ENCODE data around the gene IFRD1. TPM values are rescaled to one million over a fixed set of nuclear protein-coding genes. Genes with fewer than 3 reads are reported as not detected.

Gene IFRD1
- total and polyA plus RNA-seq, 2 donors (not counting 3 experiments of a cell fraction or from before 2014, with no cell fraction given) = 16.8 to 43.3 TPM

DNA sequence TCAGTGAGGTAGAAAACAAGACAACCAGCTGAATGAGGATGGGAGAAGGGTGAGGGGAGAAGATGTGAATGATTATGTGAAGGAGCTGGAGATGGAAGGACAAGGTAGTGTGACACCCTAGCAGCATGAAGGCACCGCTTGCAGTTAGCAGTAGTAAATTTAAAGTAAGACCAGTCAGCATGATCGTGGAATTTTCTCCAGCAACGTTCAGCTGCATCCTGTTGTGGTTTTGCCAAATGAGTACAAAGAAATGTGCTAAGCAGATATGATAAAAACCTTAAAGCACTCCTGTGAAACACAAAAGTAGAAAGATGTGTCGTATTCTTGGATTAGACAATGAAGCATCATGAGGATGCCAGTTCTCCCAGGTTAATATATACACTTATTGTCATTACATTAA, 34.1 kb upstream of the IFRD1 start:
- DNase-seq (ENCODE audit: low read depth, low spot score) = peak; percentile 68

More for the DNA sequence above, 34.1 kb upstream of the IFRD1 start:
- ChIA-PET POLR2A (interaction anchor here (1.5 kb wide), 1 partner anchor 34 kb away, joined by 5 read pairs; the partner anchor contains the start of gene IFRD1), CTCF (interaction anchor here (0.7 to 1.5 kb wide), 8 partner anchors 11 to 561 kb away, joined by 3 to 5 read pairs (median 3); partner anchors contain the start of gene DOCK4)
- Histone ChIP-seq H2AFZ (ENCODE audit: low read depth, low read length) (peak overlapping the region; percentile 47), H3K4me3 (replicated peaks in 1 of 3; ENCODE audit: insufficient read depth in 1 of 3, low read depth in 1 of 3, low read length in 3 of 3) (no peak overlapping the region), H3K9me1 (replicated peaks; ENCODE audit: control insufficient read depth, extremely low read depth, insufficient read depth, low read length) (no peaks in the 10 kb centered on the region), H3K79me2 (ENCODE audit: control insufficient read depth, insufficient read depth, low read length) (no peaks in the 10 kb centered on the region), H3K9ac (replicated peaks; ENCODE audit: extremely low read depth, insufficient read depth, low read length) (no peak overlapping the region), H3K4me2 (ENCODE audit: insufficient read depth, low read length) (no peak overlapping the region), H3K27ac (ENCODE audit: insufficient read depth, low read depth, low read length) (no peak overlapping the region), H3K27me3 (ENCODE audit: control insufficient read depth in 2 of 2, insufficient read depth in 2 of 2, low read length in 2 of 2) (no peaks in the 10 kb centered on the region), H4K20me1 (replicated peaks; ENCODE audit: control insufficient read depth, extremely low read depth, insufficient read depth, low read length) (no peaks in the 10 kb centered on the region), H3K9me3 (replicated peaks; ENCODE audit: control insufficient read depth, insufficient read depth, low read length) (no peaks in the 10 kb centered on the region), H3K4me1 (ENCODE audit: control insufficient read depth, extremely low read depth, insufficient read depth, low read length) (no peaks in the 10 kb centered on the region), H3K36me3 (ENCODE audit: control insufficient read depth in 2 of 2, extremely low read depth in 1 of 2, insufficient read depth in 2 of 2, low read length in 2 of 2) (no peaks in the 10 kb centered on the region)
- dilution Hi-C loops (cut with MboI; ENCODE audit: extremely low pct_ligation_motif_present, low sequenced_read_pairs) (loop anchor here (25.0 kb wide), 1 partner anchor 654 kb away; no protein-coding TSS in a partner anchor), intact Hi-C loops (cut with micrococcal nuclease) (loop anchor here (10.0 kb wide), 2 partner anchors 391 to 491 kb away; no protein-coding TSS in a partner anchor)
- TF ChIP-seq MYC (IDR thresholded peaks at IDR 0.05; ENCODE audit: low read depth, low read length) (no peak), JUN (IDR thresholded peaks at IDR 0.05; ENCODE audit: borderline replicate concordance, insufficient read depth, insufficient read length, low read depth) (no peak), GATA2 (IDR thresholded peaks at IDR 0.05; ENCODE audit: insufficient read depth, insufficient read length, low read depth, low read length) (no peak), POLR2AphosphoS5 (IDR thresholded peaks at IDR 0.05; ENCODE audit: insufficient read depth, low read depth, low read length) (no peak), FOS (IDR thresholded peaks at IDR 0.05; ENCODE audit: borderline replicate concordance, insufficient read depth, low read length) (no peak), EZH2 (IDR thresholded peaks at IDR 0.05; ENCODE audit: borderline replicate concordance, low read depth, low read length, severe bottlenecking) (no peak), POLR2A (IDR thresholded peaks at IDR 0.05; ENCODE audit: low read depth, low read length) (no peak)
- TF ChIP-seq, protein P1, sequence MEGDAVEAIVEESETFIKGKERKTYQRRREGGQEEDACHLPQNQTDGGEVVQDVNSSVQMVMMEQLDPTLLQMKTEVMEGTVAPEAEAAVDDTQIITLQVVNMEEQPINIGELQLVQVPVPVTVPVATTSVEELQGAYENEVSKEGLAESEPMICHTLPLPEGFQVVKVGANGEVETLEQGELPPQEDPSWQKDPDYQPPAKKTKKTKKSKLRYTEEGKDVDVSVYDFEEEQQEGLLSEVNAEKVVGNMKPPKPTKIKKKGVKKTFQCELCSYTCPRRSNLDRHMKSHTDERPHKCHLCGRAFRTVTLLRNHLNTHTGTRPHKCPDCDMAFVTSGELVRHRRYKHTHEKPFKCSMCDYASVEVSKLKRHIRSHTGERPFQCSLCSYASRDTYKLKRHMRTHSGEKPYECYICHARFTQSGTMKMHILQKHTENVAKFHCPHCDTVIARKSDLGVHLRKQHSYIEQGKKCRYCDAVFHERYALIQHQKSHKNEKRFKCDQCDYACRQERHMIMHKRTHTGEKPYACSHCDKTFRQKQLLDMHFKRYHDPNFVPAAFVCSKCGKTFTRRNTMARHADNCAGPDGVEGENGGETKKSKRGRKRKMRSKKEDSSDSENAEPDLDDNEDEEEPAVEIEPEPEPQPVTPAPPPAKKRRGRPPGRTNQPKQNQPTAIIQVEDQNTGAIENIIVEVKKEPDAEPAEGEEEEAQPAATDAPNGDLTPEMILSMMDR (IDR thresholded peaks at IDR 0.05; ENCODE audit: extremely low read depth in 1 of 2, insufficient read depth in 1 of 2, low read depth in 1 of 2, low read length in 2 of 2) = no peak
- TF ChIP-seq, protein P2, sequence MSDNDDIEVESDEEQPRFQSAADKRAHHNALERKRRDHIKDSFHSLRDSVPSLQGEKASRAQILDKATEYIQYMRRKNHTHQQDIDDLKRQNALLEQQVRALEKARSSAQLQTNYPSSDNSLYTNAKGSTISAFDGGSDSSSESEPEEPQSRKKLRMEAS (IDR thresholded peaks at IDR 0.05; ENCODE audit: insufficient read depth, insufficient read length) = no peak
- no TSS peak for BruUV-seq (replicated peaks)
- no peak for FAIRE-seq
